GM12878 (cell line): ENCODE data around the gene SCD5. TPM values are rescaled to one million over a fixed set of nuclear protein-coding genes. Genes with fewer than 3 reads are reported as not detected.

Experiments used
- ATAC-seq: fragments of 200-7000 bp; cut with Tn5 transposase; 3 replicates; pipeline ENCODE4 v1.9.1; 2020; ENCODE audit warnings: mild to moderate bottlenecking, moderate library complexity
- BruUV-seq: library from RNA; stranded (reverse); fragments of 400-500 nt; replicated peaks from 2 replicates; lab custom pipeline; 2021; lab: Mats Ljungman, UMichigan
- CTCF ChIA-PET: fragments of 300-600 bp; sonication (Branson Sonifier 250); formaldehyde crosslinking; extraction: SDS; loops from one replicate; lab custom pipeline; 2021; ENCODE audit warnings: inconsistent platforms; lab: Yijun Ruan, JAX
- POLR2A ChIA-PET: fragments of 350-600 bp; formaldehyde crosslinking; extraction: SDS; loops from one replicate; lab custom pipeline; 2021; ENCODE audit warnings: inconsistent platforms; lab: Charles Lee
- RAD21 ChIA-PET: fragments of 300-600 bp; sonication (Branson Sonifier 250); formaldehyde crosslinking; loops from one replicate; lab custom pipeline; 2023; ENCODE audit warnings: antibody characterized with exemption; ENCODE audit not compliant: unreplicated experiment; lab: Charles Lee
- SMC1A ChIA-PET: fragments of 300-600 bp; sonication (Branson Sonifier 250); formaldehyde crosslinking; loops from one replicate; lab custom pipeline; 2023; ENCODE audit not compliant: unreplicated experiment, uncharacterized antibody; lab: Charles Lee
- DNase-seq: peaks from one replicate; pipeline ENCODE4 v3.0.0-alpha.2; 2011; ENCODE audit warnings: low read depth, low spot score
- FAIRE-seq: peaks from 3 replicates; lab custom pipeline; 2011; peaks lifted over from hg19 to GRCh38; lab: Jason Lieb, UNC
- H2AFZ ChIP-seq: 2 replicates; pipeline ENCODE4 v1.6.0; 2011; ENCODE audit warnings: low read depth, low read length, control low read depth; ENCODE audit not compliant: control insufficient read depth
- H3K27ac ChIP-seq: 2 replicates; pipeline ENCODE4 v1.5.1; 2011; ENCODE audit warnings: control low read depth; ENCODE audit not compliant: control insufficient read depth, insufficient read depth
- H3K27me3 ChIP-seq, 2 experiments: replicated peaks in 1 of 2; 2 replicates each; pipeline versions ENCODE4 v1.6.0 to v1.6.1; 2011; ENCODE audit warnings: low read length in 1 of 2; ENCODE audit not compliant: control insufficient read depth in 2 of 2, insufficient read depth in 2 of 2
- H3K36me3 ChIP-seq, 2 experiments: 2 replicates each; pipeline ENCODE4 v1.5.1; 2011; ENCODE audit warnings: low read length in 1 of 2; ENCODE audit not compliant: control insufficient read depth in 2 of 2, insufficient read depth in 2 of 2
- H3K4me1 ChIP-seq: 2 replicates; pipeline ENCODE4 v1.6.1; 2011; ENCODE audit warnings: mild to moderate bottlenecking, low read length, moderate library complexity, mixed read lengths; ENCODE audit not compliant: control insufficient read depth, insufficient read depth
- H3K4me2 ChIP-seq: 2 replicates; pipeline ENCODE4 v1.6.0; 2011; ENCODE audit warnings: control low read depth; ENCODE audit not compliant: control insufficient read depth, insufficient read depth
- H3K4me3 ChIP-seq: fragments of 200-600 bp; sonication (generic); 2 replicates; pipeline ENCODE4 v1.5.1; 2016
- H3K79me2 ChIP-seq: 2 replicates; pipeline ENCODE4 v1.6.0; 2011; ENCODE audit warnings: low read length; ENCODE audit not compliant: control insufficient read depth, insufficient read depth
- H3K9ac ChIP-seq: 2 replicates; pipeline ENCODE4 v1.8.0; 2011; ENCODE audit warnings: low read length, control low read depth, mixed read lengths; ENCODE audit not compliant: control insufficient read depth, insufficient read depth
- H3K9me3 ChIP-seq: replicated peaks from 3 replicates; pipeline ENCODE4 v1.5.1; 2011; ENCODE audit warnings: mild to moderate bottlenecking, low read length; ENCODE audit not compliant: control insufficient read depth, insufficient read depth
- H4K20me1 ChIP-seq: 2 replicates; pipeline ENCODE4 v1.6.0; 2011; ENCODE audit not compliant: control insufficient read depth, insufficient read depth
- CBX5 ChIP-seq: sonication (generic); IDR thresholded peaks from 2 replicates; pipeline ENCODE4 v1.6.1; 2016; ENCODE audit warnings: low read depth, moderate library complexity, mild to moderate bottlenecking, inconsistent platforms
- FOXK2 ChIP-seq: fragments of 450-650 bp; IDR thresholded peaks from 2 replicates; pipeline ENCODE4 v1.6.1; 2017; ENCODE audit warnings: mild to moderate bottlenecking, moderate library complexity
- NFIC ChIP-seq: IDR thresholded peaks from 2 replicates; pipeline ENCODE4 v1.6.1; 2012; ENCODE audit warnings: low read depth, mild to moderate bottlenecking, inconsistent platforms, low read length, moderate library complexity
- PML ChIP-seq: IDR thresholded peaks from 2 replicates; pipeline ENCODE4 v1.6.1; 2012; ENCODE audit warnings: low read length, inconsistent platforms
- TCF3 ChIP-seq: IDR thresholded peaks from 2 replicates; pipeline ENCODE4 v1.6.1; 2012; ENCODE audit warnings: low read depth, mild to moderate bottlenecking, low read length, borderline replicate concordance; ENCODE audit not compliant: insufficient read depth
- WGBS: methylation state at CpG from one replicate; pipeline ENCODE4 v1.1.6; 2016; ENCODE audit warnings: low lambda C conversion rate; ENCODE audit not compliant: insufficient replicate concordance, insufficient coverage; ENCODE audit errors: missing lambda C conversion rate; 5-methylcytosine and 5-hydroxymethylcytosine counted together
- in situ Hi-C: fragments of 300-500 bp; cut with MboI; formaldehyde crosslinking; loops from 9 replicates; pipeline ENCODE4 v1.14.3; 2018; ENCODE audit warnings: mixed read lengths
- intact Hi-C: fragments of 100-400 bp; cut with micrococcal nuclease; formaldehyde crosslinking; loops from one replicate; pipeline ENCODE4 v1.14.2; 2022; ENCODE audit not compliant: unreplicated experiment
- polyA plus RNA-seq, 11 experiments: library from polyadenylated mRNA; depleted of rRNA in 4 of 11; unstranded in 6 of 11; stranded (reverse) in 5 of 11; fragments of >200 nt; fragmentation: Nextera tagmentation in 4 of 11; fragmentation: Illumina TruSeq in 1 of 11; extraction: Ambion mirVana in 4 of 11; extraction: Trizol in 1 of 11; gene quantifications; 1 replicate in 1 of 11; 2 replicates in 10 of 11; pipeline versions ENCODE4 v1.2.1 to v1.2.3, GENCODE V29; 2011 to 2016; ENCODE audit warnings: inconsistent platforms in 2 of 11, missing spikeins in 2 of 11, low read depth in 1 of 11
- total RNA-seq, 4 experiments: library from RNA; depleted of rRNA in 3 of 4; stranded (reverse); fragments of >200 nt in 3 of 4; fragmentation: Illumina TruSeq in 1 of 4; extraction: Trizol in 1 of 4; gene quantifications; 2 replicates each; pipeline versions ENCODE4 v1.2.1 to v1.2.3, GENCODE V29; 2013 to 2021

SCD5 gene
- total and polyA plus RNA-seq, 10 of the 15 experiments (the other 5 are each of a cell fraction or from before 2014, with no cell fraction given): 2.4 to 15.0 (median 4.2) TPM

DNA sequence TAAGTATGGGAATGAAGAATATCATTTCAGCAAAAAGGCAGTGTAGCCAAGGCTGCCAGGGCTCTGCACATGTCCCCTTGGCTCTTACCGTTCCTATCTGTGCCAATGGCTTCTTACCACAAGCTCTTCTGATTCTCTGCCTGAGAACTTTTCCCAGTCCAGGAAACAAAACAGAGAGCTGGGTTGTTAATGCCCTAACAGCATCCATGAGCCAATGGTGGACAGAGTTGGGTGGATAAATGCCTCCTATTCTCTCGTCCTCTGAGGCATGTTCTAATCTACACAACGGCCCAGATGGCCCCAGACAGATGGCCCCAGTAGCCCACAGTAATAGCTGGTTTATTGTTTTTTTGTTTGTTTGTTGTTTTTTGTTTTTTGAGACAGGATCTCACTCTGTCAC, 28.0 kb downstream of the SCD5 start:
- Histone ChIP-seq H2AFZ (no peak overlapping the region), H3K36me3 (no peaks in the 10 kb centered on the region), H4K20me1 (no peaks in the 10 kb centered on the region), H3K27me3 (no peaks in the 10 kb centered on the region; a peak in 1 of 4 replicates), H3K4me2 (no peak overlapping the region), H3K4me3 (no peak overlapping the region), H3K9ac (no peak overlapping the region), H3K79me2 (no peaks in the 10 kb centered on the region), H3K27ac (no peak overlapping the region), H3K4me1 (no peaks in the 10 kb centered on the region), H3K9me3 (no peaks in the 10 kb centered on the region; the same call in 2 of the 3 replicates)
- in situ Hi-C loops (no loop called here), intact Hi-C loops (no loop called here)
- 31% methylated on average over 3 of the region's 3 CpGs for WGBS
- ATAC-seq (no peak), DNase-seq (no peak), FAIRE-seq (no peak)
- ChIA-PET CTCF (interaction anchor here (0.6 kb wide), 1 partner anchor 47 kb away, joined by 4 read pairs; no protein-coding TSS in a partner anchor), POLR2A (no interaction called here), RAD21 (no interaction called here), SMC1A (interaction anchor here (1.1 kb wide), 1 partner anchor 32 kb away, joined by 3 read pairs; no protein-coding TSS in a partner anchor)
- TF ChIP-seq PML (no peak), TCF3 (no peak), FOXK2 (no peak)
- no TSS peak for BruUV-seq

DNA sequence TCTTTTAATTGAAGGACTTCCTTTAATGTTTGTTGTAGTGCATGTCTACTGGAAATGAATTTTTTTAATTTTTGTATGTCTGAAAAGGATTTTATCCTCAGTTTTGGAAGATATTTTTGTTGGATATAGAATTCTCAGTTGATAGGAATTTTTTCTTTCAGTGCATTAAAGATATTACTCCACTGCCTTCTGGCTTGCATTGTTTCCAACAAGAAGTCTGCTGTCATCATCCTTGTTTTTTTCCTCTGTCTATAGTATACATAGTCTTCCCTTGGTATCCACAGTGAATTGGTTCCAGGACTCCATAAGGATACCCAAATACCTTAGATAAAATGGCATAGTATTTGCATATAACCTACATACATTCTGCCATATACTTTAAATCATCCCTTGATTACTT, 33.5 kb downstream of the SCD5 start:
- no peak for FAIRE-seq
- RAD21 ChIA-PET: no interaction called here

More for the DNA sequence above, 33.5 kb downstream of the SCD5 start:
- BruUV-seq: no TSS peak
- CTCF ChIA-PET: no interaction called here
- no peak for DNase-seq
- Histone ChIP-seq H3K9me3 (no peaks in the 10 kb centered on the region; the same call in 2 of the 3 replicates), H2AFZ (no peak overlapping the region), H3K27ac (no peak overlapping the region), H3K79me2 (no peaks in the 10 kb centered on the region), H3K4me2 (no peak overlapping the region), H3K27me3 (no peaks in the 10 kb centered on the region), H3K36me3 (no peaks in the 10 kb centered on the region), H4K20me1 (no peaks in the 10 kb centered on the region), H3K4me3 (no peak overlapping the region), H3K9ac (no peak overlapping the region), H3K4me1 (no peaks in the 10 kb centered on the region)
- ATAC-seq: no peak
- in situ Hi-C loops (no loop called here), intact Hi-C loops (no loop called here)
- SMC1A ChIA-PET: no interaction called here
- POLR2A ChIA-PET: no interaction called here
- TF ChIP-seq CBX5 (peak; percentile 91; the same call in 1 of the 2 replicates), NFIC (no peak)
